HepG2 (cell line): ENCODE measurements around the gene USP40.

ENCODE experiments used
- CHD2 ChIP-seq: IDR thresholded peaks from 2 replicates; pipeline ENCODE4 v1.6.1; 2011; ENCODE audit warnings: low read depth, low read length, improper control_type of control experiment
- SMARCC2 ChIP-seq: fragments of 450-650 bp; IDR thresholded peaks from 2 replicates; pipeline ENCODE4 v1.6.1; 2017; ENCODE audit warnings: antibody characterized with exemption, mild to moderate bottlenecking
- TF ChIP-seq, protein P1 (sequence below): sonication (generic); formaldehyde crosslinking; IDR thresholded peaks from 2 replicates; pipeline ENCODE4 v1.5.0; 2020; ENCODE audit warnings: mild to moderate bottlenecking, missing genetic modification reagents, moderate library complexity

DNA sequence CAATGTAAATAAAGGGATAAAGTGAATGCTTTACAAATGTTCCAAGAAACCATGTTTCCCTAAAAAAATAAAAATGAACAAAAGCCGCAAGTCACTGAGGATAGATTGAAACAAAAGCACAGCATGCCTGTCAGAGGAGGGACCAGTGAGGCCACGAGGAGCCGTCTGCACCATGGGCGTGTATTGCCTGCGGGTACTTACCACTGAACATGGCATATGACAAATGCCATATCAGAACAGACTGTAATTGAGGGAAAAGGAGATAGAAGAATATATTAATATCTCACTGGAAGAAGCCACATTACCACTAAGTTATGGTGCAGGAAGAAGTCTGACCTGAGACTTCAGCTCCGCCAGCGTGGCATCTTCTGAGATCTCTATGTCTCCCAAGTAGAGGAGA lies 75.8 kb downstream of the USP40 start:
- TF ChIP-seq CHD2 (no peak), SMARCC2 (no peak)
- TF ChIP-seq, protein P1, sequence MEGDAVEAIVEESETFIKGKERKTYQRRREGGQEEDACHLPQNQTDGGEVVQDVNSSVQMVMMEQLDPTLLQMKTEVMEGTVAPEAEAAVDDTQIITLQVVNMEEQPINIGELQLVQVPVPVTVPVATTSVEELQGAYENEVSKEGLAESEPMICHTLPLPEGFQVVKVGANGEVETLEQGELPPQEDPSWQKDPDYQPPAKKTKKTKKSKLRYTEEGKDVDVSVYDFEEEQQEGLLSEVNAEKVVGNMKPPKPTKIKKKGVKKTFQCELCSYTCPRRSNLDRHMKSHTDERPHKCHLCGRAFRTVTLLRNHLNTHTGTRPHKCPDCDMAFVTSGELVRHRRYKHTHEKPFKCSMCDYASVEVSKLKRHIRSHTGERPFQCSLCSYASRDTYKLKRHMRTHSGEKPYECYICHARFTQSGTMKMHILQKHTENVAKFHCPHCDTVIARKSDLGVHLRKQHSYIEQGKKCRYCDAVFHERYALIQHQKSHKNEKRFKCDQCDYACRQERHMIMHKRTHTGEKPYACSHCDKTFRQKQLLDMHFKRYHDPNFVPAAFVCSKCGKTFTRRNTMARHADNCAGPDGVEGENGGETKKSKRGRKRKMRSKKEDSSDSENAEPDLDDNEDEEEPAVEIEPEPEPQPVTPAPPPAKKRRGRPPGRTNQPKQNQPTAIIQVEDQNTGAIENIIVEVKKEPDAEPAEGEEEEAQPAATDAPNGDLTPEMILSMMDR: no peak
